Mucosa of descending colon (tissue), 3 donors: ENCODE measurements around the gene GATAD2B. TPM values are rescaled to one million over a fixed set of nuclear protein-coding genes. Genes with fewer than 3 reads are reported as not detected.

ENCODE experiments used
- ATAC-seq: fragments of 200-7000 bp; cut with Tn5 transposase; one replicate; pipeline ENCODE4 v1.9.1; 2020; ENCODE audit warnings: mild to moderate bottlenecking, moderate library complexity
- DNase-seq, 3 donors: peaks; one replicate each; pipeline ENCODE4 v3.0.0-alpha.2; 2020
- H3K36me3 ChIP-seq: fragments of 200-600 bp; one replicate; pipeline ENCODE4 v1.8.0; 2021; ENCODE audit warnings: low read depth, mild to moderate bottlenecking
- H3K4me1 ChIP-seq: fragments of 200-600 bp; one replicate; pipeline ENCODE4 v1.8.0; 2021; ENCODE audit warnings: low read depth, mild to moderate bottlenecking
- H3K4me3 ChIP-seq: fragments of 200-600 bp; one replicate; pipeline ENCODE4 v1.8.0; 2021; ENCODE audit warnings: mild to moderate bottlenecking
- H3K9me3 ChIP-seq: fragments of 200-600 bp; one replicate; pipeline ENCODE4 v1.8.0; 2021; ENCODE audit warnings: mild to moderate bottlenecking
- intact Hi-C, 2 donors: fragments of 100-400 bp; cut with DNase I in 1 of 2; cut with micrococcal nuclease in 1 of 2; formaldehyde crosslinking; loops; one replicate each; pipeline versions ENCODE4 v1.11.0 to v1.11.1; 2022; cut with DNase I, micrococcal nuclease
- total RNA-seq, 3 donors: library from RNA; stranded (reverse); fragmentation: NEBNext Ultra II Directional in 2 of 3; extraction: Animal tissue kit (Norgen Biotek cat#: 25700) in 2 of 3; gene quantifications; one replicate each; pipeline versions ENCODE4 v1.2.1 to v1.2.4, GENCODE V29; 2021 to 2023
- TF ChIP-seq, protein P1 (sequence below): fragments of 200-600 bp; IDR thresholded peaks from one replicate; pipeline ENCODE4 v1.8.0; 2022; ENCODE audit warnings: antibody characterized with exemption, mild to moderate bottlenecking
- donor health status: DM: no; HTN: no; CAD: no; lungs with moderate emphysema.
- donor health status: DM: no; HTN: no; CAD: no.
- donor health status: DM: no; HTN: yes; CAD: no.

The GATAD2B gene
- total RNA-seq, 3 donors from 2014 or later = 34.4 to 64.8 (median 36.3) TPM

- H3K4me3 ChIP-seq = no peak overlapping the region
- no peaks in the 10 kb centered on the region for H3K9me3 ChIP-seq
- TF ChIP-seq, protein P1, sequence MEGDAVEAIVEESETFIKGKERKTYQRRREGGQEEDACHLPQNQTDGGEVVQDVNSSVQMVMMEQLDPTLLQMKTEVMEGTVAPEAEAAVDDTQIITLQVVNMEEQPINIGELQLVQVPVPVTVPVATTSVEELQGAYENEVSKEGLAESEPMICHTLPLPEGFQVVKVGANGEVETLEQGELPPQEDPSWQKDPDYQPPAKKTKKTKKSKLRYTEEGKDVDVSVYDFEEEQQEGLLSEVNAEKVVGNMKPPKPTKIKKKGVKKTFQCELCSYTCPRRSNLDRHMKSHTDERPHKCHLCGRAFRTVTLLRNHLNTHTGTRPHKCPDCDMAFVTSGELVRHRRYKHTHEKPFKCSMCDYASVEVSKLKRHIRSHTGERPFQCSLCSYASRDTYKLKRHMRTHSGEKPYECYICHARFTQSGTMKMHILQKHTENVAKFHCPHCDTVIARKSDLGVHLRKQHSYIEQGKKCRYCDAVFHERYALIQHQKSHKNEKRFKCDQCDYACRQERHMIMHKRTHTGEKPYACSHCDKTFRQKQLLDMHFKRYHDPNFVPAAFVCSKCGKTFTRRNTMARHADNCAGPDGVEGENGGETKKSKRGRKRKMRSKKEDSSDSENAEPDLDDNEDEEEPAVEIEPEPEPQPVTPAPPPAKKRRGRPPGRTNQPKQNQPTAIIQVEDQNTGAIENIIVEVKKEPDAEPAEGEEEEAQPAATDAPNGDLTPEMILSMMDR = no peak
- peak in 1 of 3 donors; percentile 46 for DNase-seq
- H3K36me3 ChIP-seq = no peaks in the 10 kb centered on the region
- intact Hi-C loops = loop anchor here in 1 of 2 donors (10.0 kb wide), 2 partner anchors 151 to 191 kb away; partner anchors contain the start of genes DENND4B and RAB13
- ATAC-seq = no peak
- peaks cover 14% of the 10 kb centered on the region for H3K4me1 ChIP-seq
These were observed 128.7 kb downstream of the GATAD2B start for GRCh38 chr1:153793973-153794615.

GRCh38 chr1:153793261-153793972, 129.4 kb downstream of the GATAD2B start:
- TF ChIP-seq, protein P1 = no peak
- ATAC-seq = no peak
- Histone ChIP-seq H3K4me3 (no peak overlapping the region), H3K36me3 (no peaks in the 10 kb centered on the region), H3K4me1 (peaks cover 16% of the 10 kb centered on the region), H3K9me3 (no peaks in the 10 kb centered on the region)
- peak in 1 of 3 donors; percentile 42 for DNase-seq
- intact Hi-C loops = loop anchor here in 1 of 2 donors (10.0 kb wide), 2 partner anchors 151 to 191 kb away; partner anchors contain the start of genes DENND4B and RAB13

- TF ChIP-seq, protein P1 = no peak
- ATAC-seq (no peak), DNase-seq (peak in 1 of 3 donors; percentile 42)
- no peaks in the 10 kb centered on the region for H3K9me3 ChIP-seq
- H3K36me3 ChIP-seq = no peaks in the 10 kb centered on the region
- intact Hi-C loops = loop anchor here in 1 of 2 donors (10.0 kb wide), 2 partner anchors 152 to 192 kb away; partner anchors contain the start of genes DENND4B and RAB13
- peaks cover 16% of the 10 kb centered on the region for H3K4me1 ChIP-seq
- H3K4me3 ChIP-seq = no peak overlapping the region
These were observed 130.1 kb downstream of the GATAD2B start for GRCh38 chr1:153792631-153793041.

- peaks cover 12% of the 10 kb centered on the region for H3K4me1 ChIP-seq
- ATAC-seq (no peak), DNase-seq (peak in 1 of 3 donors; percentile 54)
- intact Hi-C loops = loop anchor here in 1 of 2 donors (10.0 kb wide), 2 partner anchors 153 to 193 kb away; partner anchors contain the start of genes DENND4B and RAB13
- H3K4me3 ChIP-seq = no peak overlapping the region
- TF ChIP-seq, protein P1 = no peak
- H3K36me3 ChIP-seq = no peaks in the 10 kb centered on the region
- H3K9me3 ChIP-seq = no peaks in the 10 kb centered on the region
These were observed 131.0 kb downstream of the GATAD2B start for GRCh38 chr1:153791648-153792253.

- TF ChIP-seq, protein P1 = no peak
- Histone ChIP-seq H3K9me3 (no peaks in the 10 kb centered on the region), H3K4me3 (no peak overlapping the region), H3K36me3 (no peaks in the 10 kb centered on the region), H3K4me1 (peaks cover 12% of the 10 kb centered on the region)
- intact Hi-C loops = loop anchor here in 1 of 2 donors (10.0 kb wide), 2 partner anchors 154 to 194 kb away; partner anchors contain the start of genes DENND4B and RAB13
- ATAC-seq (peak; percentile 63), DNase-seq (peak in 2 of 3 donors; percentile 32 to 70)
These were observed 131.7 kb downstream of the GATAD2B start for GRCh38 chr1:153790966-153791647.
